A549 treated with Hydrocortisone at 1 μM for 4 hours (cell line): Measurements from ENCODE around the gene OR1F1. TPM values are rescaled to one million over a fixed set of nuclear protein-coding genes. Genes with fewer than 3 reads are reported as not detected.

ENCODE experiments used
- total RNA-seq: library from RNA; stranded (reverse); fragments of 200-300 nt; extraction: Qiagen RNA extraction; gene quantifications from 5 replicates; pipeline ENCODE4 v1.2.3, GENCODE V29; 2022

OR1F1 gene
- 0.15 to 0.44 TPM (median 0.31 TPM) in 5 replicates for total RNA-seq

GRCh38 chr16:3187798-3188674 lies at the start of gene OR1F1:
TSS of gene OR1F1 (plus strand) at chr16:3188204.

GRCh38 chr16:3234857-3235561 lies 47.0 kb downstream of the OR1F1 start, which contains the start of gene ZNF200:
TSS of gene ZNF200 (minus strand) at chr16:3235158. CDS start at chr16:3233755, 1,403 bp downstream.

Other genes with a start within 250 kb of the OR1F1 start
- 1.4 to 2.5 TPM (median 1.9 TPM) in 5 replicates for gene KREMEN2, start 223.9 kb upstream of the OR1F1 start, total RNA-seq
- gene PAQR4, start 218.9 kb upstream of the OR1F1 start, total RNA-seq = 35.2 to 44.7 TPM (median 43.1 TPM) in 5 replicates
- gene PKMYT1, start 207.8 kb upstream of the OR1F1 start, total RNA-seq = 64.8 to 93.9 TPM (median 88.9 TPM) in 5 replicates
- gene CLDN9, start 175.3 kb upstream of the OR1F1 start, total RNA-seq = 0.33 to 0.55 TPM (median 0.47 TPM) in 5 replicates
- 0.25 to 0.44 TPM (median 0.39 TPM) in 5 replicates for gene CLDN6, start 170.0 kb upstream of the OR1F1 start, total RNA-seq
- 375 to 617 TPM (median 546 TPM) in 5 replicates for gene TNFRSF12A, start 167.8 kb upstream of the OR1F1 start, total RNA-seq
- 159 to 256 TPM (median 229 TPM) in 5 replicates for gene HCFC1R1, start 164.3 kb upstream of the OR1F1 start, total RNA-seq
- gene THOC6, start 164.2 kb upstream of the OR1F1 start, total RNA-seq = 27.8 to 35.7 TPM (median 33.0 TPM) in 5 replicates
- gene BICDL2, start 151.3 kb upstream of the OR1F1 start, total RNA-seq = not detected in 5 replicates
- gene MMP25, start 141.6 kb upstream of the OR1F1 start, total RNA-seq = 0.86 to 1.2 TPM (median 0.90 TPM) in 5 replicates
- gene IL32, start 122.6 kb upstream of the OR1F1 start, total RNA-seq = 21.6 to 38.9 TPM (median 24.5 TPM) in 5 replicates
- gene ZSCAN10, start 88.9 kb upstream of the OR1F1 start, total RNA-seq = not detected in 5 replicates
- 13.0 to 14.7 TPM (median 14.4 TPM) in 5 replicates for gene ZNF205, start 75.6 kb upstream of the OR1F1 start, total RNA-seq
- gene ZNF213, start 53.2 kb upstream of the OR1F1 start, total RNA-seq = 9.7 to 12.0 TPM (median 11.8 TPM) in 5 replicates
- 7.8 to 9.8 TPM (median 8.3 TPM) in 5 replicates for gene ZNF200, start 47.0 kb downstream of the OR1F1 start, total RNA-seq
- 0.02 to 0.09 TPM (median 0.03 TPM) in 3 of 5 replicates, not detected in the others for gene MEFV, start 68.4 kb downstream of the OR1F1 start, total RNA-seq
- gene ZNF263, start 95.3 kb downstream of the OR1F1 start, total RNA-seq = 34.7 to 46.2 TPM (median 35.1 TPM) in 5 replicates
- 0.79 to 1.5 TPM (median 1.2 TPM) in 5 replicates for gene TIGD7, start 117.2 kb downstream of the OR1F1 start, total RNA-seq
- gene ZNF75A, start 117.3 kb downstream of the OR1F1 start, total RNA-seq = 8.4 to 13.0 TPM (median 9.9 TPM) in 5 replicates
- gene OR2C1, start 167.7 kb downstream of the OR1F1 start, total RNA-seq = not detected in 5 replicates
- gene ZSCAN32, start 212.8 kb downstream of the OR1F1 start, total RNA-seq = 11.3 to 21.0 TPM (median 14.1 TPM) in 5 replicates
- 11.5 to 14.2 TPM (median 13.0 TPM) in 5 replicates for gene ZNF174, start 213.0 kb downstream of the OR1F1 start, total RNA-seq